ENCODE measurements around the gene NFYC. TPM values are rescaled to one million over a fixed set of nuclear protein-coding genes. Genes with fewer than 3 reads are reported as not detected.

The NFYC gene
- total and polyA plus RNA-seq, 8 donors: 23.3 to 76.4 (median 40.9) TPM

DNA sequence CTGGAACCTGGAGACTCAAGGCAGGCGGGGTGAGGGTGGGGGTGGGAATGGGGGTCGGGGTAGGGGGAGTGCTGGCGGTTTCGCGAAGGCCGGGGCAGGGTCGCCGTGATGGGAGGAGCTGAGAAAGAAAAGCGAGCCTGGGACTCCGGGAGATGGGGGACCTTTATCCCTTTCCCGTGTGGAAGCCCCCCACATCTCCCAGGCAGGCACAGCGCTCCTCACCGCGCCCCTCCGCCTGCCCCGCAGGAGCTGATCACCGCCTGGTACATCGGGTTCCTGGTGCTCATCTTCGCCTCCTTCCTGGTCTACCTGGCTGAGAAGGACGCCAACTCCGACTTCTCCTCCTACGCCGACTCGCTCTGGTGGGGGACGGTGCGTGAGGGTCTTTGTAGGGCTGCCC is 127.6 kb downstream of the NFYC start:
- peak overlapping the region in 1 of 4 donors; percentile 52 for H3K4me3 ChIP-seq
- peaks cover 6 to 36% (median 24%) of the 10 kb centered on the region in 4 donors for H3K4me1 ChIP-seq
- H3K9me3 ChIP-seq: no peaks in the 10 kb centered on the region
- H3K27ac ChIP-seq: no peak overlapping the region
- H3K36me3 ChIP-seq: peaks cover 0 to 9% (median 0%) of the 10 kb centered on the region in 4 donors
- H3K27me3 ChIP-seq: peaks cover 0 to 18% (median 4%) of the 10 kb centered on the region in 3 donors
- TF ChIP-seq EP300 (IDR thresholded peaks at IDR 0.05) (no peak), POLR2AphosphoS5 (IDR thresholded peaks at IDR 0.05) (no peak), POLR2A (IDR thresholded peaks at IDR 0.05) (no peak)
- TF ChIP-seq, protein P1, sequence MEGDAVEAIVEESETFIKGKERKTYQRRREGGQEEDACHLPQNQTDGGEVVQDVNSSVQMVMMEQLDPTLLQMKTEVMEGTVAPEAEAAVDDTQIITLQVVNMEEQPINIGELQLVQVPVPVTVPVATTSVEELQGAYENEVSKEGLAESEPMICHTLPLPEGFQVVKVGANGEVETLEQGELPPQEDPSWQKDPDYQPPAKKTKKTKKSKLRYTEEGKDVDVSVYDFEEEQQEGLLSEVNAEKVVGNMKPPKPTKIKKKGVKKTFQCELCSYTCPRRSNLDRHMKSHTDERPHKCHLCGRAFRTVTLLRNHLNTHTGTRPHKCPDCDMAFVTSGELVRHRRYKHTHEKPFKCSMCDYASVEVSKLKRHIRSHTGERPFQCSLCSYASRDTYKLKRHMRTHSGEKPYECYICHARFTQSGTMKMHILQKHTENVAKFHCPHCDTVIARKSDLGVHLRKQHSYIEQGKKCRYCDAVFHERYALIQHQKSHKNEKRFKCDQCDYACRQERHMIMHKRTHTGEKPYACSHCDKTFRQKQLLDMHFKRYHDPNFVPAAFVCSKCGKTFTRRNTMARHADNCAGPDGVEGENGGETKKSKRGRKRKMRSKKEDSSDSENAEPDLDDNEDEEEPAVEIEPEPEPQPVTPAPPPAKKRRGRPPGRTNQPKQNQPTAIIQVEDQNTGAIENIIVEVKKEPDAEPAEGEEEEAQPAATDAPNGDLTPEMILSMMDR (IDR thresholded peaks at IDR 0.05): no peak
- 58 to 84% (median 67%) methylated on average over 24 to 26 of the region's 26 CpGs for WGBS, 5 donors
- DNase-seq: no peak
- intact Hi-C loops (cut with DNase I; ENCODE audit: low total_unique reads): no loop called here

DNA sequence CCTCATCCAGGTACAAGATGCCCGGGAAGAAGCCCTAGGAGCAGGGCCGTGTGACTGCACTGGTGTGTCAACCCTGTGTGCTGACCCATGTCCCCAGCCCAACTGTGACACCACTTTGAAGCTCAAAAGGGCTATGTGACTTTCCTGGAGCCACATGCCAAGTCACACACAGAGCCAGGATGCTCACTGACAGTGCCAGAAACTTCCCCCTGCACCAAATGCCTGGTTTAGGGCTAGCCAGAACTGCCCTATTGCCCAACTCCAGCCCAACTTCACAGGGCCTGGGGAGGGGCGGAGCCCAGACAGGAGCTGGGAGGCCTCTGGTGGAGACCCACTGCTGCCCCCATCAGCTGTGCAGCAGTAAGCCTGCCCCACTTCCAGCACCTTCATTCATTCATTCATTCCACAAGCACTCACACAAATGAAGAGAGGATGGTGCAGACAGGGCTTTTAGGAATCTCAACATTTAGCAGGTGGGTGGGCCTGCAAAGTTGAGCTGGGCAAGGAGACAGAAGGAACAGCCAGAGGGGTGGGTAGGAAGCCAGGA is 128.8 kb downstream of the NFYC start:
- peaks cover 0 to 18% (median 4%) of the 10 kb centered on the region in 3 donors for H3K27me3 ChIP-seq
- intact Hi-C loops (cut with DNase I; ENCODE audit: low total_unique reads): no loop called here
- no peak overlapping the region for H3K4me3 ChIP-seq
- no peaks in the 10 kb centered on the region for H3K9me3 ChIP-seq
- DNase-seq: no peak
- no peak overlapping the region for H3K27ac ChIP-seq
- TF ChIP-seq EP300 (IDR thresholded peaks at IDR 0.05): no peak
- TF ChIP-seq POLR2AphosphoS5 (IDR thresholded peaks at IDR 0.05): no peak
- TF ChIP-seq, protein P1 (IDR thresholded peaks at IDR 0.05): no peak
- 60 to 98% (median 92%) methylated on average over 2 to 3 of the region's 3 CpGs for WGBS, 5 donors
- peaks cover 6 to 48% (median 30%) of the 10 kb centered on the region in 4 donors for H3K4me1 ChIP-seq
- peaks cover 0 to 9% (median 0%) of the 10 kb centered on the region in 4 donors for H3K36me3 ChIP-seq

Small RNAs within 50 kb of the gene (small RNA-seq; reads per million reads assigned to genes)
- gene MIR30C1 (7.9 to 8.3 (median 8.1) reads per million in 4 donors), gene MIR30E (676 to 2,172 (median 972) reads per million in 4 donors), gene RN7SL326P (0 reads per million in 4 donors)

Other genes starting within 250 kb of the NFYC start
- 1 to 10 TPM in 1 of 5 donors, under 1 TPM in 1, not detected in 3; 0.45 to 2.0 TPM for gene ZFP69B, start 241.2 kb upstream of the NFYC start, total RNA-seq
- under 1 TPM; 0.35 to 0.92 (median 0.81) TPM for gene ZFP69B, start 241.2 kb upstream of the NFYC start, polyA plus RNA-seq
- 10 to 100 TPM in 1 of 5 donors, 1 to 10 TPM in 4; 1.3 to 34.4 (median 3.1) TPM for gene ZFP69, start 214.4 kb upstream of the NFYC start, total RNA-seq
- 1 to 10 TPM; 1.2 to 2.6 (median 2.3) TPM for gene ZFP69, start 214.4 kb upstream of the NFYC start, polyA plus RNA-seq
- 1 to 10 TPM in 4 of 5 donors, under 1 TPM in 1; 0.45 to 9.0 (median 6.1) TPM for gene EXO5, start 182.9 kb upstream of the NFYC start, total RNA-seq
- 1 to 10 TPM; 2.7 to 6.1 (median 3.6) TPM for gene EXO5, start 182.9 kb upstream of the NFYC start, polyA plus RNA-seq
- gene ZNF684, start 160.1 kb upstream of the NFYC start, total RNA-seq: 10 to 100 TPM in 1 of 5 donors, 1 to 10 TPM in 3, not detected in 1; 3.9 to 15.6 (median 7.7) TPM
- gene ZNF684, start 160.1 kb upstream of the NFYC start, polyA plus RNA-seq: 1 to 10 TPM; 2.2 to 2.7 (median 2.5) TPM
- 1 to 10 TPM in 4 of 5 donors, under 1 TPM in 1; 0.45 to 4.7 (median 3.9) TPM for gene RIMS3, start 26.0 kb upstream of the NFYC start, total RNA-seq
- 1 to 10 TPM in 2 of 3 donors, under 1 TPM in 1; 0.63 to 2.2 (median 1.2) TPM for gene RIMS3, start 26.0 kb upstream of the NFYC start, polyA plus RNA-seq
- 1 to 10 TPM in 2 of 5 donors, under 1 TPM in 2, not detected in 1; 0.55 to 7.6 (median 2.5) TPM for gene KCNQ4, start 92.1 kb downstream of the NFYC start, total RNA-seq
- gene KCNQ4, start 92.1 kb downstream of the NFYC start, polyA plus RNA-seq: 1 to 10 TPM in 1 of 3 donors, under 1 TPM in 2; 0.31 to 2.2 (median 0.56) TPM
- 100 to 1,000 TPM in 1 of 5 donors, 10 to 100 TPM in 3, 1 to 10 TPM in 1; 2.6 to 152 (median 38.4) TPM for gene CITED4, start 170.7 kb downstream of the NFYC start, total RNA-seq
- gene CITED4, start 170.7 kb downstream of the NFYC start, polyA plus RNA-seq: 10 to 100 TPM in 2 of 3 donors, 1 to 10 TPM in 1; 8.6 to 22.5 (median 13.5) TPM

All from stomach (tissue), 9 donors.